Measurements from ENCODE around the gene VPS13C.

GRCh38 chr15:61946778-61947177, 113.5 kb downstream of the VPS13C start:
- TF ChIP-seq, protein P1, sequence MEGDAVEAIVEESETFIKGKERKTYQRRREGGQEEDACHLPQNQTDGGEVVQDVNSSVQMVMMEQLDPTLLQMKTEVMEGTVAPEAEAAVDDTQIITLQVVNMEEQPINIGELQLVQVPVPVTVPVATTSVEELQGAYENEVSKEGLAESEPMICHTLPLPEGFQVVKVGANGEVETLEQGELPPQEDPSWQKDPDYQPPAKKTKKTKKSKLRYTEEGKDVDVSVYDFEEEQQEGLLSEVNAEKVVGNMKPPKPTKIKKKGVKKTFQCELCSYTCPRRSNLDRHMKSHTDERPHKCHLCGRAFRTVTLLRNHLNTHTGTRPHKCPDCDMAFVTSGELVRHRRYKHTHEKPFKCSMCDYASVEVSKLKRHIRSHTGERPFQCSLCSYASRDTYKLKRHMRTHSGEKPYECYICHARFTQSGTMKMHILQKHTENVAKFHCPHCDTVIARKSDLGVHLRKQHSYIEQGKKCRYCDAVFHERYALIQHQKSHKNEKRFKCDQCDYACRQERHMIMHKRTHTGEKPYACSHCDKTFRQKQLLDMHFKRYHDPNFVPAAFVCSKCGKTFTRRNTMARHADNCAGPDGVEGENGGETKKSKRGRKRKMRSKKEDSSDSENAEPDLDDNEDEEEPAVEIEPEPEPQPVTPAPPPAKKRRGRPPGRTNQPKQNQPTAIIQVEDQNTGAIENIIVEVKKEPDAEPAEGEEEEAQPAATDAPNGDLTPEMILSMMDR (IDR thresholded peaks at IDR 0.05; ENCODE audit: insufficient read depth, low read length, poor library complexity, severe bottlenecking), result no peak
- no peak for TF ChIP-seq EZH2phosphoT487 (conservative IDR thresholded peaks at IDR 0.05; ENCODE audit: low read length)

Measured in SU-DHL-6 (cell line).